ENCODE measurements around the gene ALX4. TPM values are rescaled to one million over a fixed set of nuclear protein-coding genes. Genes with fewer than 3 reads are reported as not detected.

ALX4 gene
- total and polyA plus RNA-seq, 2 donors (not counting 3 experiments of a cell fraction or from before 2014, with no cell fraction given): not detected

DNA sequence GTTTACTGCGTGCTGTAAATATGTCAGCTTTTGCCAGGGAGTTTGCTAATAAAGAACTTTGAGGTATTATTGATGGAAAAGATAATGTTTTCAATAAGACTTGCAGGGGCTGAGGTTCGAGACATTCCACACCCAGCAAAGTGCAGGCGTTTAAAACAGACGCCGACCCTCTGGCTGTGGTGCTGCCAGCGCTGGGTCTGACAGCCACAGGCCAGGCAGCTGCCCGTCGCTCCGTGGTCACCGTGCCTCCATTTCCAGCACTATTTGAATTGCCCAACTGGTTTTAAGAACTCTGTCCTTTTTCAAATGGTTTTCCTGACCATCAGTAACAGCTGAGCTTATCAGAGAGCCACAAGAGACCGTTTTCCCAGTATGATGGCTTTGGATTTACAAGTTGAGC is 28.1 kb upstream of the ALX4 start:
- no TSS peak for BruUV-seq (replicated peaks)
- H3K27ac ChIP-seq (ENCODE audit: insufficient read depth, low read depth, low read length): no peak overlapping the region
- POLR2A ChIA-PET: no interaction called here
- H3K9me1 ChIP-seq (replicated peaks; ENCODE audit: control insufficient read depth, extremely low read depth, insufficient read depth, low read length): no peaks in the 10 kb centered on the region
- H2AFZ ChIP-seq (ENCODE audit: low read depth, low read length): no peak overlapping the region
- H3K9me3 ChIP-seq (replicated peaks; ENCODE audit: control insufficient read depth, insufficient read depth, low read length): no peaks in the 10 kb centered on the region
- no peak overlapping the region for H3K9ac ChIP-seq (replicated peaks; ENCODE audit: extremely low read depth, insufficient read depth, low read length)
- FAIRE-seq (no peak), DNase-seq (ENCODE audit: low read depth, low spot score) (no peak)
- H3K4me3 ChIP-seq (replicated peaks in 1 of 3; ENCODE audit: insufficient read depth in 1 of 3, low read depth in 1 of 3, low read length in 3 of 3): no peak overlapping the region
- H3K27me3 ChIP-seq (ENCODE audit: control insufficient read depth in 2 of 2, insufficient read depth in 2 of 2, low read length in 2 of 2): peaks cover 54 to 55% of the 10 kb centered on the region in 2 experiments
- H3K79me2 ChIP-seq (ENCODE audit: control insufficient read depth, insufficient read depth, low read length): no peaks in the 10 kb centered on the region
- no peaks in the 10 kb centered on the region for H3K4me1 ChIP-seq (ENCODE audit: control insufficient read depth, extremely low read depth, insufficient read depth, low read length)
- dilution Hi-C loops (cut with MboI; ENCODE audit: extremely low pct_ligation_motif_present, low sequenced_read_pairs): no loop called here
- TF ChIP-seq, protein P1, sequence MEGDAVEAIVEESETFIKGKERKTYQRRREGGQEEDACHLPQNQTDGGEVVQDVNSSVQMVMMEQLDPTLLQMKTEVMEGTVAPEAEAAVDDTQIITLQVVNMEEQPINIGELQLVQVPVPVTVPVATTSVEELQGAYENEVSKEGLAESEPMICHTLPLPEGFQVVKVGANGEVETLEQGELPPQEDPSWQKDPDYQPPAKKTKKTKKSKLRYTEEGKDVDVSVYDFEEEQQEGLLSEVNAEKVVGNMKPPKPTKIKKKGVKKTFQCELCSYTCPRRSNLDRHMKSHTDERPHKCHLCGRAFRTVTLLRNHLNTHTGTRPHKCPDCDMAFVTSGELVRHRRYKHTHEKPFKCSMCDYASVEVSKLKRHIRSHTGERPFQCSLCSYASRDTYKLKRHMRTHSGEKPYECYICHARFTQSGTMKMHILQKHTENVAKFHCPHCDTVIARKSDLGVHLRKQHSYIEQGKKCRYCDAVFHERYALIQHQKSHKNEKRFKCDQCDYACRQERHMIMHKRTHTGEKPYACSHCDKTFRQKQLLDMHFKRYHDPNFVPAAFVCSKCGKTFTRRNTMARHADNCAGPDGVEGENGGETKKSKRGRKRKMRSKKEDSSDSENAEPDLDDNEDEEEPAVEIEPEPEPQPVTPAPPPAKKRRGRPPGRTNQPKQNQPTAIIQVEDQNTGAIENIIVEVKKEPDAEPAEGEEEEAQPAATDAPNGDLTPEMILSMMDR (IDR thresholded peaks at IDR 0.05; ENCODE audit: extremely low read depth in 1 of 2, insufficient read depth in 1 of 2, low read depth in 1 of 2, low read length in 2 of 2): no peak
- CTCF ChIA-PET: no interaction called here
- H3K36me3 ChIP-seq (ENCODE audit: control insufficient read depth in 2 of 2, extremely low read depth in 1 of 2, insufficient read depth in 2 of 2, low read length in 2 of 2): no peaks in the 10 kb centered on the region
- intact Hi-C loops (cut with micrococcal nuclease): no loop called here
- no peak overlapping the region for H3K4me2 ChIP-seq (ENCODE audit: insufficient read depth, low read length)
- H4K20me1 ChIP-seq (replicated peaks; ENCODE audit: control insufficient read depth, extremely low read depth, insufficient read depth, low read length): no peaks in the 10 kb centered on the region

DNA sequence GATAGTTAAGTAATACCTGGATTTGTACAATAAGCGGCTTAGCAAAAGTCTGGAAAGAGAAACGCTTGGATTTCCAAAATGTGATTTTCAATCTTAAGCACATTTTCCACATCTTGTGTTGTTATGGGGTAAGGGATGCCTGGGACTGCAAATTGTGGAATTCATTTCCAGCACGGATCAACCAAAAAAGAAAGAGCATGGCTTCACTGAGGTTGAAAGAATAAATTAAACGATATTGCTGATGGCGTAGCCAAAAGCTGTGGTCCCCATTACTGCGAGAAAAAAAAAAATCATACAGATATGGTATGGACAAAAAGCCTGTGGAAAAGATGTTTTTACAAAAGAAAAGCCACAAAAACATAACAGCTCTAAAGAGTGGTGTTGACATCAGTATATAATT is 26.0 kb upstream of the ALX4 start:
- Histone ChIP-seq H2AFZ (ENCODE audit: low read depth, low read length) (no peak overlapping the region), H3K9me3 (replicated peaks; ENCODE audit: control insufficient read depth, insufficient read depth, low read length) (no peaks in the 10 kb centered on the region), H3K79me2 (ENCODE audit: control insufficient read depth, insufficient read depth, low read length) (no peaks in the 10 kb centered on the region), H3K4me2 (ENCODE audit: insufficient read depth, low read length) (no peak overlapping the region), H3K9ac (replicated peaks; ENCODE audit: extremely low read depth, insufficient read depth, low read length) (no peak overlapping the region), H3K4me1 (ENCODE audit: control insufficient read depth, extremely low read depth, insufficient read depth, low read length) (no peaks in the 10 kb centered on the region), H3K4me3 (replicated peaks in 1 of 3; ENCODE audit: insufficient read depth in 1 of 3, low read depth in 1 of 3, low read length in 3 of 3) (no peak overlapping the region), H3K27me3 (ENCODE audit: control insufficient read depth in 2 of 2, insufficient read depth in 2 of 2, low read length in 2 of 2) (peaks cover 56 to 61% of the 10 kb centered on the region in 2 experiments), H3K27ac (ENCODE audit: insufficient read depth, low read depth, low read length) (no peak overlapping the region), H4K20me1 (replicated peaks; ENCODE audit: control insufficient read depth, extremely low read depth, insufficient read depth, low read length) (no peaks in the 10 kb centered on the region), H3K36me3 (ENCODE audit: control insufficient read depth in 2 of 2, extremely low read depth in 1 of 2, insufficient read depth in 2 of 2, low read length in 2 of 2) (no peaks in the 10 kb centered on the region), H3K9me1 (replicated peaks; ENCODE audit: control insufficient read depth, extremely low read depth, insufficient read depth, low read length) (no peaks in the 10 kb centered on the region)
- ChIA-PET CTCF (no interaction called here), POLR2A (no interaction called here)
- DNase-seq (ENCODE audit: low read depth, low spot score): no peak
- FAIRE-seq: no peak
- no TSS peak for BruUV-seq (replicated peaks)
- dilution Hi-C loops (cut with MboI; ENCODE audit: extremely low pct_ligation_motif_present, low sequenced_read_pairs): no loop called here
- TF ChIP-seq JUN (IDR thresholded peaks at IDR 0.05; ENCODE audit: borderline replicate concordance, insufficient read depth, insufficient read length, low read depth) (no peak), GATA2 (IDR thresholded peaks at IDR 0.05; ENCODE audit: insufficient read depth, insufficient read length, low read depth, low read length) (no peak), EZH2 (IDR thresholded peaks at IDR 0.05; ENCODE audit: borderline replicate concordance, low read depth, low read length, severe bottlenecking) (no peak), POLR2A (IDR thresholded peaks at IDR 0.05; ENCODE audit: low read depth, low read length) (no peak), MYC (IDR thresholded peaks at IDR 0.05; ENCODE audit: low read depth, low read length) (no peak), FOS (IDR thresholded peaks at IDR 0.05; ENCODE audit: borderline replicate concordance, insufficient read depth, low read length) (no peak), POLR2AphosphoS5 (IDR thresholded peaks at IDR 0.05; ENCODE audit: insufficient read depth, low read depth, low read length) (no peak)
- TF ChIP-seq, protein P2, sequence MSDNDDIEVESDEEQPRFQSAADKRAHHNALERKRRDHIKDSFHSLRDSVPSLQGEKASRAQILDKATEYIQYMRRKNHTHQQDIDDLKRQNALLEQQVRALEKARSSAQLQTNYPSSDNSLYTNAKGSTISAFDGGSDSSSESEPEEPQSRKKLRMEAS (IDR thresholded peaks at IDR 0.05; ENCODE audit: insufficient read depth, insufficient read length): no peak
- TF ChIP-seq, protein P1 (IDR thresholded peaks at IDR 0.05; ENCODE audit: extremely low read depth in 1 of 2, insufficient read depth in 1 of 2, low read depth in 1 of 2, low read length in 2 of 2): no peak
- intact Hi-C loops (cut with micrococcal nuclease): no loop called here

All from endothelial cell of umbilical vein (primary cell).